DMS 273 (cell line): ENCODE results near the gene SSUH2.
A peak's percentile ranks its signal among the peaks of the same experiment; 100 is the strongest.
"Not testable (repeated sequence)": the region's sequence is repeated elsewhere in the genome, so short reads cannot be mapped to it uniquely, and the experiment has no call there.

Source experiments
- DNase-seq: peaks from one replicate; lab custom pipeline; 2025; ENCODE audit not compliant: unreplicated experiment; lab: John Stamatoyannopoulos, UW

Gene SSUH2

GRCh38 chr3:8660175-8661118, 15.8 kb upstream of the SSUH2 start:
- no peak for DNase-seq

GRCh38 chr3:8659242-8659641, 14.6 kb upstream of the SSUH2 start:
- no peak for DNase-seq

DNA sequence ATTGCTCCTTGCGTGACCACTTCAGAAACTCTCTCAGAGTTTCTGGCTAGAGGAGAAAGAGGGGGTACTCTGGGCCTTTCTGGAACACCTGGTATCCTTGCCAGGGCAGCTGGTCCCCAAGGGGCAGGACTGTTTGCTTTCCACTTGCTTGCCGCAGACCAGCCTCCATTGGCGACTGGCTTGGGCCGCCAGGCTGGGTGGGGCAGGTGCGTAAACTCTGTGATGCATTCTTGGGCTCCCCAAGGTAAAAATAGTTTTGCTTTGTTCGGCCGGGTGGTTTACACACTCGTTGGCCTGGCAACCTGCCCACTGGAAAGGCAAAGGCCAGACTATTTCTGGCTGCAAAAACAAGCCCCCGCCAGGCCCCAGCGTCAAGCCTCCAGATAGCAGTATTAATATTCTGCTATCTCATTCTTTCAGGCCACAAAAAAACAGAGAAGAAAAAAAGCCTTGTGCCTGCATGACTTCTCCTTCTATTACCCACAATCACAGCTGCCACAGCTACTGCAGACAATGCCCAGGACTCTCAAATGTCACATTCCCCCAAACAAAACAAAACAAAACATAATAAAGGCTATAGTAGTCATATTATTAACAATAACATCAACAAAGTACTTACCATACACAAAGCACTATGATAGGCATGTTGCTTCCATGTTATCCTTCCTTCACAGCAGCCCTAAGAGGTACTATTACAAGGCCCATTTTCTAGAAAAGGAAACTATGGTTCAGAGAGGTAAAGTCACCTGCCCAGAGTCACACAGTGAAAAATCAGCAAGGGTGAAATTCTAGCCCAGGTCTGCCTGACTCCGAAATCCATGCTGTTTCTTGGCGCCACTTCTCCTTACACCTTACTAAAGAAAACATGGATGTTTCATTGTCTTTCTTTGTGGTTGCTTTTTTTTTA, 14.0 kb upstream of the SSUH2 start:
- peak; percentile 26 for DNase-seq

DNA sequence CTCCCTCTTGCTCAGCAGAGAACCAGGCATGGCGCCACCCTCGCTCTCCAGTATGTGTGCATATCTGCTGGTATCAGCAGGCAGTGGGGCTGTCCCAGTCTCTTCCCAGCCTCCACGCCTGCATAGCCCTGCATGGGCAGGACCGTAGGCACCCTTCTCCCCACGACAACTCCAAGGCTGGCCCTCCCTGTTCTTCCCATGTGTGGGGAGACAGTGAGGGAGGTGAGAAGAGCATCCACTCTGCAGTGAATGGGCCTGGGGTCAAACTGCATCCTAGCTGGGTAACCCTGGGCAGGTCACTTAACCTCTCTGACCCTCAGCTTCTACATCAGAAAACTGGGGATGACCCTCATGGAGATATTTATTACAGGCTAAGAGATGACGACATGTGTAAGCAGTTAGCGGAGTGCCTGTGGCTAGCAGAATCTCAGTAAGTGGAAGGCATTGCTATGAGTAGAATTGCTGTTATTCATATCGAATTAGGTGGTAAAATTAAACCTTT, 13.3 kb upstream of the SSUH2 start:
- no peak for DNase-seq

- DNase-seq, result no peak
Measured at GRCh38 chr3:8656240-8656639, 11.6 kb upstream of the SSUH2 start.

GRCh38 chr3:8655387-8655835, 10.8 kb upstream of the SSUH2 start:
- no peak for DNase-seq

- not testable (repeated sequence) for DNase-seq
Measured at GRCh38 chr3:8654572-8655329, 10.2 kb upstream of the SSUH2 start.

- no peak for DNase-seq
Measured at GRCh38 chr3:8653800-8654408, 9.3 kb upstream of the SSUH2 start.

DNA sequence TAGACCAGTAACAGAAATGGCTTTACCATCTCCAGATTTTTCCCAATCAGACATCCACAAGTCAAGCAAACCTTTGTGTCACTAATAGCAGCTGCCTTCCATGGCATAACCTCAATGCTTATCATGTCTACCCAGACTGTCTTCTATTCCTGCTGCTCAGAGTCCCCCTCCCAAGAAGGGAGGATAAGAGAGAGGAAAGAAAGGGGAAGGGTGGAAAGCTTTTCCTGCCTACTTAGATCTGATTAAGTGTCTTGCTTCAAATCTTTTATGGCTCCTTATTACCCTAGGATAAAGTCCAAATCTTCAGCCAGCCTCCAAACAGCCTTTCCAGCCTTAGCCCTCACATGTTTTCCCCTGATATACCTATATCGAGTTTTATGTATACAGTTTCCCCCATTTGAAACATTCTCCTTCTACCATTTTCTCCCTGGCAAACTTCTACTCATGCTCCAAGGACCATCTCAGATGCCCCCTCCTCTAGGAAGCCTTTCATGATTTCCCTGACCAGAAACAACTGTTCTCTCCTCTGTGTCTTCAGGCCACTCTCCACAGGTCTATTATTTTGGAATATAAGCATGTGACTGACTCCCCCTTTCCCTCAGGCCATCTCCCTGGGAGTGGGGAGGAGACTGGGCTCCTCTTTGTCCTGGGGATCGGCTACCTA, 7.9 kb upstream of the SSUH2 start:
- DNase-seq, result no peak

DNA sequence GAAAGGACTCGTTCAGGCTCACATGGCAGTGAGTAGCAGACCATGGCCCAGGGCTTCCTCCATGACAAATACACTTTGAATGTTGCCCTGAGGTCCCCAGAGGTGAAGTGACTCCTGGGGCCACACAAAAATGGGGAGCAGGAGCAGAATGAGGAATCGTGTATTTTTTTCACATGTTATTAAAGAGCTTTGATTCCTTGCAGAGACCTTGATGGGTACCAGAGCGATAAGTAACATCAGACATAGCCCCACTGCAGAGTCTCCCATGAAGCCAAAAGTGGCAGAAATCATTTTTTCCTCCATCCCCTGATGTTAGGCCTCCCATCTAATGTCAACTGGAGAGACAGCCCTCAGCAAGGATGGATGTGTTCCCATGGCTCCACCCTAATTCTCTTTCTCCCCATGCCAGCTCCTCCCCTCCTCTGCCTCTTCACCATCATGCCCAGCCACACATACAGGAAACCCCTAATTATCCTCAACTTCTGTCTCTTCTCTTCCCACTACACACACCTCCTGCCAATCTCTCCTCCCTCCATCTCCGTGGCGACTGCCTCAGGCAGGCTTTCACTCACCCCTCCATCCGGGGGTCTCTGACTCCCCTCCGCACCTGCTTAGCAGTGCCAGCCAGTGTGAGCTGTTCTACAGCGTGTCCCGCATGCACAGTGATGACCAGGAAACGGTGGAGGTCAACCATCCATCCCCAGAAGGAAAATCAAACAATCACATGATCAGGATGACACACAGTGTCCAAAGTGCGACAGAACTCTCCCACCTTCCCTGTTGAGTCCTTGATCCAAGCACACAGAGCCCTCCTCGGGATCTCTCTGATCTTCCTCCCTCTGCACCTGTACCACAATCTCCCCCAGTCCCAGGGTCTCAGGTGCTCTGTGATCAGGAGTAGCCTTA, 7.1 kb upstream of the SSUH2 start:
- DNase-seq, result no peak

GRCh38 chr3:8650583-8651416, 6.2 kb upstream of the SSUH2 start:
- DNase-seq, result no peak

- no peak for DNase-seq
Measured at GRCh38 chr3:8649757-8650156, 5.2 kb upstream of the SSUH2 start.

DNA sequence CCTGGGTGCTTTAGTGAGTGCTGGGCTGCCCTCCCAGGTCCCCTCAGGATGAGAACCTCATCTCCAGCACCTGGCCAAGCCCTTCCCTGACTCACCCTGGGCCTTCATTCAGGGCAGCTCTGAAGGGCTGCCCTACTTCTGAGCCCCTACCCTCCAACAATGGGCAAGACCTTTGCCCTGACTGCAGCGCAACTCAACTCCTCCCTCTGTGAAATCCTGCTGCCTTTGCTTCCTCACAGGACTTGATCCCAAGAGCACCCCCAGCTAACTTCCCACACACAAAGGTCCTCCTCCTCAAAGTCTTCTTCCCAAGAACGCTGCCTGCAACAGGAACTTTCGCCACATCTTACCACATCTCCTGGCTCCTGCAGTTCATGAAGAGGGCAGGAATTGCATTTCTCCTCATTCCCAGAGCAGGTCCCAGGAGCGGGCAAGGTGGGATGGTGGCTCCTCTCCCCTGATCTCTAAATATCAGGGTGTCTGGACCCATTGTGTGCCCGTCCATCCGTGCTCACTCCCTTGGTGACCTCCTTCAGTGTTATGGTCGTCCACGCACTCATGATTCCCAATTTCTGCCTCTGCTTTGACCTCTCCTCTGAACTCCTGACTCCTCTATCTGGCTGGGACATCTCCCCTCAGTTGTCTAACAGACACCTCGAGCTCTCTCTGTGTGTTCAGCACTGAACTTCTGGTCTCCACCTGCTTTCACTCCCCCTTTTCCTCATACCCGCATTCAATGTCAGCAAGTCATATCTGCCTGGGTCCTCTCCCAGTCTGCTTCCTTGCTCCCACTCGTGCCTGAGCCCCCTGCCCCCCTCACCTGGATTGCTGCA, 4.5 kb upstream of the SSUH2 start:
- DNase-seq, result no peak

DNA sequence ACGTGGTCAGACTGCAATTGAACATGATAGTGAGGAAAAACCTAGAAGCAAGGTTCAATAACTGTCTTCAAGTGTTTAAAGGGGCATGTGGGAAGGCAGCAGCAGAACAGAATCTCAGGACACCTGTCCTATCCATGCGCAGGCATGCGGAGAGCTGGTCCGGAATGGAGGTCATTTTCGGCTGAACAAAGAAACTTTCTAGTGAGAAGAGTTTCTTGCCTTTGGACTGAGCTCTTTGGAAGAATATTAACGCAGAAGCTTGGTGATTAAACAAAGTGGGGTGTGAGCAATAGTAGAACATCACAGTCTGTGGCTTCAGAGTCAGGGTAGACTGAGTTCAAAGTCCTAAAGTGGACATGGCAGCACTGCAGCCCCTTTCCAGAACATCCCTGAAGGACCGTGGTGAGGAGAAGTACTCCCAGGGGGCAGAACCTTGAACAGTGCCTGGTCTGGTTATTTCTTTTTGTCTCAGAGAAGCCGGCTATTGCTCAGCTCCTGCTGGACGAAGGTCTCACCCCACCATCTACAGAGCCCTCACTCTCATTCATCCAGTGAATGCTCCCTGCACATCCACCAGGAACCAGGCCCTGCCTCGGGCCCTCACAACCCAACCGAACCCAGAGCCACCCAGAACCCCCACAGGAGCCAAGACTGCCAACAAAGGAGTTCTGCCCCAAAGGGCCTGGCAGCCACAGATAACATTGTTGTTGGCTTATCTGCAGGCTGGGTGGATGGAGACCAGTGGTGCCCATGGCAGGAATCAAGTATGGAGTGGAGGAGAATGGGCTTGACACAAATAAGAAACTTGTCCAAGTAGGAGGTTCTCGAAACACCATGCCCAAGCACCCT, 2.8 kb upstream of the SSUH2 start:
- no peak for DNase-seq

GRCh38 chr3:8646313-8646938, 1.8 kb upstream of the SSUH2 start:
- DNase-seq, result no peak

DNA sequence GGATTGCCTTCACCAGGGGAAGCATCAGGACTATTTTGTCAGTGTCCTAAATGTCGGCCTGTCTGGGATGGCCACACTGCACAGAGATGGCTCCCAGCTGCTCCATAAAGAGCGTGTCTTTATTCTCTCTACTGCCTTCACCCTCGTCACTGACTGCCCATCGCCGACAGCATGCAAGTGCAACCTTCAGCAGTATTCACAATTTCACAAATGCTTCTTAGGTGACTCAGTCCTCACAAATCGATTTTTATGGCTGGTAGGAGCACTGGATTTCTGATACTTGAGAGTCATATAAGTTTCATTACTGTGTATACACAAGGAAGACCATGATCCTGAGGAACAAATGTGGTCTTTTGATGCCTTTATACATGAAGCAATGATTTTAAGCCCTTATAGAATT, 1.1 kb upstream of the SSUH2 start:
- DNase-seq, result no peak
